Measurements from ENCODE around the gene LRP8. TPM values are rescaled to one million over a fixed set of nuclear protein-coding genes. Genes with fewer than 3 reads are reported as not detected.
A peak's percentile ranks its signal among the peaks of the same experiment; 100 is the strongest.

Gene LRP8
- total and polyA plus RNA-seq, 9 of the 15 experiments (the other 6 are each of a cell fraction or from before 2014, with no cell fraction given): 7.1 to 56.1 (median 31.3) TPM

- TF ChIP-seq ZNF436 (CRISPR knock-in tag; IDR thresholded peaks at IDR 0.05) (no peak), MEF2A (IDR thresholded peaks at IDR 0.05; ENCODE audit: control insufficient read depth, low read depth, low read length) (no peak), SMAD4 (CRISPR knock-in tag; conservative IDR thresholded peaks at IDR 0.05) (peak; percentile 64; the same call in 1 of the 2 replicates), STAG1 (CRISPR knock-in tag; IDR thresholded peaks at IDR 0.05; ENCODE audit: borderline replicate concordance) (no peak), ZSCAN32 (CRISPR knock-in tag; IDR thresholded peaks at IDR 0.05) (no peak), LEF1 (IDR thresholded peaks at IDR 0.05) (0 out of 2 replicates have a peak, but pooled peaks have one; percentile 18), ZNF77 (CRISPR knock-in tag; IDR thresholded peaks at IDR 0.05) (no peak), POLR2A (conservative IDR thresholded peaks at IDR 0.05) (peak; percentile 93), ZNF584 (CRISPR knock-in tag; IDR thresholded peaks at IDR 0.05; ENCODE audit: low read depth) (no peak), HDAC6 (IDR thresholded peaks at IDR 0.05; ENCODE audit: low read depth, low read length) (no peak), BRF1 (IDR thresholded peaks at IDR 0.05; ENCODE audit: borderline replicate concordance, extremely low read depth, insufficient read length) (no peak), RB1 (IDR thresholded peaks at IDR 0.05; ENCODE audit: low read depth) (peak; percentile 85; the same call in 1 of the 2 replicates), E2F8 (IDR thresholded peaks at IDR 0.05; ENCODE audit: low read depth, partially characterized antibody) (peak; percentile 94), POLR2AphosphoS5 (IDR thresholded peaks at IDR 0.05; ENCODE audit: control insufficient read depth, insufficient read depth, low read depth, low read length) (peak; percentile 93), RCOR1 (IDR thresholded peaks at IDR 0.05; ENCODE audit: borderline replicate concordance in 1 of 2, low read depth in 2 of 2, low read length in 2 of 2) (peak in 1 of 2 experiments; percentile 22; a peak in 1 of 4 replicates), ZFX (CRISPR knock-in tag; IDR thresholded peaks at IDR 0.05) (peak; percentile 94), E2F6 (IDR thresholded peaks at IDR 0.05; ENCODE audit: borderline replicate concordance in 1 of 2, extremely low read depth in 1 of 2, insufficient read depth in 1 of 2, insufficient read length in 1 of 2, low read depth in 1 of 2, low read length in 1 of 2, poor library complexity in 1 of 2, severe bottlenecking in 1 of 2) (peak in 1 of 2 experiments; percentile 56), ARID1B (IDR thresholded peaks at IDR 0.05) (no peak), PKNOX1 (IDR thresholded peaks at IDR 0.05) (peak; percentile 62), HMBOX1 (IDR thresholded peaks at IDR 0.05) (peak; percentile 70; the same call in 1 of the 2 replicates)
Observed at GRCh38 chr1:53238197-53239155, 89.4 kb downstream of the LRP8 start, which contains the start of gene MAGOH (continued).

All from K562 (cell line).